Parathyroid adenoma (tissue), 2 donors: ENCODE results near the gene PGP.
A peak's percentile ranks its signal among the peaks of the same experiment; 100 is the strongest.

Experiments used
- H2AFZ ChIP-seq: fragments of 300-600 bp; sonication (generic); one replicate; pipeline ENCODE4 v1.7.0; 2017; ENCODE audit warnings: antibody characterized with exemption, mild to moderate bottlenecking
- H3K27ac ChIP-seq: fragments of 300-600 bp; sonication (generic); one replicate; pipeline ENCODE4 v1.7.0; 2017
- H3K27me3 ChIP-seq: fragments of 300-600 bp; sonication (generic); one replicate; pipeline ENCODE4 v1.7.0; 2017; ENCODE audit warnings: low read length; ENCODE audit not compliant: control insufficient read depth, insufficient read depth
- H3K36me3 ChIP-seq: fragments of 300-600 bp; sonication (generic); one replicate; pipeline ENCODE4 v1.7.0; 2017; ENCODE audit warnings: low read length; ENCODE audit not compliant: control insufficient read depth, insufficient read depth
- H3K4me1 ChIP-seq: fragments of 300-600 bp; sonication (generic); one replicate; pipeline ENCODE4 v1.7.0; 2017; ENCODE audit warnings: control low read depth
- H3K4me2 ChIP-seq: fragments of 300-600 bp; sonication (generic); one replicate; pipeline ENCODE4 v1.7.0; 2017; ENCODE audit warnings: low read length
- H3K4me3 ChIP-seq: fragments of 300-600 bp; sonication (generic); one replicate; pipeline ENCODE4 v1.7.0; 2017; ENCODE audit warnings: low read depth, low read length
- H3K79me2 ChIP-seq: fragments of 300-600 bp; sonication (generic); one replicate; pipeline ENCODE4 v1.7.0; 2017; ENCODE audit warnings: control low read depth
- H3K9ac ChIP-seq: fragments of 300-600 bp; sonication (generic); one replicate; pipeline ENCODE4 v1.7.0; 2017; ENCODE audit warnings: mild to moderate bottlenecking
- H3K9me3 ChIP-seq: fragments of 300-600 bp; sonication (generic); one replicate; pipeline ENCODE4 v1.7.0; 2017; ENCODE audit warnings: low read length; ENCODE audit not compliant: control insufficient read depth
- TF ChIP-seq, protein P1 (sequence below): fragments of 300-600 bp; sonication (generic); IDR thresholded peaks from one replicate; pipeline ENCODE4 v1.7.0; 2017; ENCODE audit warnings: antibody characterized with exemption, mild to moderate bottlenecking
- donor health status: primary hyperparathyroidism.

Gene PGP

GRCh38 chr16:2212362-2213324 lies 2.0 kb downstream of the PGP start:
- H3K9me3 ChIP-seq: no peaks in the 10 kb centered on the region
- H3K4me2 ChIP-seq: peak overlapping the region; percentile 29
- no peak overlapping the region for H2AFZ ChIP-seq
- H3K4me1 ChIP-seq: peaks cover 23% of the 10 kb centered on the region
- H3K9ac ChIP-seq: no peak overlapping the region
- peak overlapping the region; percentile 61 for H3K27ac ChIP-seq
- H3K4me3 ChIP-seq: peak overlapping the region; percentile 19
- TF ChIP-seq, protein P1, sequence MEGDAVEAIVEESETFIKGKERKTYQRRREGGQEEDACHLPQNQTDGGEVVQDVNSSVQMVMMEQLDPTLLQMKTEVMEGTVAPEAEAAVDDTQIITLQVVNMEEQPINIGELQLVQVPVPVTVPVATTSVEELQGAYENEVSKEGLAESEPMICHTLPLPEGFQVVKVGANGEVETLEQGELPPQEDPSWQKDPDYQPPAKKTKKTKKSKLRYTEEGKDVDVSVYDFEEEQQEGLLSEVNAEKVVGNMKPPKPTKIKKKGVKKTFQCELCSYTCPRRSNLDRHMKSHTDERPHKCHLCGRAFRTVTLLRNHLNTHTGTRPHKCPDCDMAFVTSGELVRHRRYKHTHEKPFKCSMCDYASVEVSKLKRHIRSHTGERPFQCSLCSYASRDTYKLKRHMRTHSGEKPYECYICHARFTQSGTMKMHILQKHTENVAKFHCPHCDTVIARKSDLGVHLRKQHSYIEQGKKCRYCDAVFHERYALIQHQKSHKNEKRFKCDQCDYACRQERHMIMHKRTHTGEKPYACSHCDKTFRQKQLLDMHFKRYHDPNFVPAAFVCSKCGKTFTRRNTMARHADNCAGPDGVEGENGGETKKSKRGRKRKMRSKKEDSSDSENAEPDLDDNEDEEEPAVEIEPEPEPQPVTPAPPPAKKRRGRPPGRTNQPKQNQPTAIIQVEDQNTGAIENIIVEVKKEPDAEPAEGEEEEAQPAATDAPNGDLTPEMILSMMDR: no peak
- no peaks in the 10 kb centered on the region for H3K27me3 ChIP-seq
- no peaks in the 10 kb centered on the region for H3K79me2 ChIP-seq
- H3K36me3 ChIP-seq: no peaks in the 10 kb centered on the region

- no peaks in the 10 kb centered on the region for H3K36me3 ChIP-seq
- TF ChIP-seq, protein P1: no peak
- H3K27me3 ChIP-seq: no peaks in the 10 kb centered on the region
- no peak overlapping the region for H2AFZ ChIP-seq
- no peaks in the 10 kb centered on the region for H3K79me2 ChIP-seq
- no peak overlapping the region for H3K9ac ChIP-seq
- peak overlapping the region; percentile 19 for H3K4me3 ChIP-seq
- H3K4me1 ChIP-seq: peaks cover 23% of the 10 kb centered on the region
- peak overlapping the region; percentile 29 for H3K4me2 ChIP-seq
- H3K27ac ChIP-seq: peak overlapping the region; percentile 61
- H3K9me3 ChIP-seq: no peaks in the 10 kb centered on the region
Observed at GRCh38 chr16:2211923-2212347, 2.7 kb downstream of the PGP start.

GRCh38 chr16:2210386-2211365 lies 4.0 kb downstream of the PGP start, which contains the start of gene BRICD5:
Gene BRICD5 (minus strand): TSS chr16:2210863. CDS start chr16:2210833, 30 bp downstream.
- Histone ChIP-seq H3K4me2 (no peak within 1 kb of the TSS), H3K27me3 (no peaks in the 10 kb centered on the region), H2AFZ (no peak within 1 kb of the TSS), H3K36me3 (no peaks in the 10 kb centered on the region), H3K9ac (no peak within 1 kb of the TSS), H3K9me3 (no peaks in the 10 kb centered on the region), H3K79me2 (no peaks in the 10 kb centered on the region), H3K4me1 (peaks cover 23% of the 10 kb centered on the region), H3K27ac (peak within 1 kb of the TSS; percentile 61), H3K4me3 (no peak within 1 kb of the TSS)
- TF ChIP-seq, protein P1: no peak

DNA sequence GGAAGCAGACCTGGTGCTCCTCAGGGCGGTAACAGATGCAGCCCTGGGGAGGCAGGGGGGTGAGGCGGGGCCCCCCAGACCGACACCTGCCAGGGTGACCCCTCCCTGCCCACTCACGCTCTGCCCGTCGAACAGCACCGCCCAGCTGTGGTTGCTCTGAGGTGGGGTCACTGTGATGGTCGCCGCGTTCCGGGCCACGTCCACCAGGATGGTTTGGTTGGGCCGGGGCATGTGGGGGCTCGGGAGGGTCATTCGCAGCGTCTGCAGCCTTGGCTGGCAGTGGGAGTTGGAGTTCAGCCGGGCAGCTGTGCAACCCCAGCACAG lies 4.7 kb downstream of the PGP start:
- peaks cover 23% of the 10 kb centered on the region for H3K4me1 ChIP-seq

More for the DNA sequence above, 4.7 kb downstream of the PGP start:
- Histone ChIP-seq H3K36me3 (no peaks in the 10 kb centered on the region), H3K4me3 (no peak overlapping the region), H3K9me3 (no peaks in the 10 kb centered on the region), H3K27ac (no peak overlapping the region), H2AFZ (no peak overlapping the region), H3K27me3 (no peaks in the 10 kb centered on the region), H3K79me2 (no peaks in the 10 kb centered on the region), H3K9ac (no peak overlapping the region), H3K4me2 (no peak overlapping the region)
- TF ChIP-seq, protein P1: no peak
